HG02970 (cell line): ENCODE results near the gene KCNQ1.

Source experiments
- ATAC-seq: cut with Tn5 transposase; IDR thresholded peaks from one replicate; pipeline ENCODE4 v1.9.1; 2021; ENCODE audit warnings: mild to moderate bottlenecking, moderate library complexity, moderate number of reproducible peaks; ENCODE audit not compliant: unreplicated experiment, low FRiP score

The KCNQ1 gene

GRCh38 chr11:2562890-2563212, 118.0 kb downstream of the KCNQ1 start:
- no peak for ATAC-seq

- ATAC-seq = no peak
These were observed 118.6 kb downstream of the KCNQ1 start for GRCh38 chr11:2563213-2564007.

GRCh38 chr11:2564008-2564530, 119.3 kb downstream of the KCNQ1 start:
- no peak for ATAC-seq

- ATAC-seq = no peak
These were observed 120.0 kb downstream of the KCNQ1 start for GRCh38 chr11:2564588-2565425.

GRCh38 chr11:2565447-2566222, 120.8 kb downstream of the KCNQ1 start:
- no peak for ATAC-seq

- no peak for ATAC-seq
These were observed 121.6 kb downstream of the KCNQ1 start for GRCh38 chr11:2566223-2567025.

GRCh38 chr11:2567026-2567671, 122.3 kb downstream of the KCNQ1 start:
- no peak for ATAC-seq

GRCh38 chr11:2569321-2569721, 124.5 kb downstream of the KCNQ1 start:
- no peak for ATAC-seq

- ATAC-seq = no peak
These were observed 125.0 kb downstream of the KCNQ1 start for GRCh38 chr11:2569731-2570210.

- ATAC-seq = no peak
These were observed 125.5 kb downstream of the KCNQ1 start for GRCh38 chr11:2570211-2570811.

GRCh38 chr11:2570841-2571597, 126.2 kb downstream of the KCNQ1 start:
- no peak for ATAC-seq

- no peak for ATAC-seq
These were observed 126.9 kb downstream of the KCNQ1 start for GRCh38 chr11:2571598-2572281.

GRCh38 chr11:2572491-2573239, 127.9 kb downstream of the KCNQ1 start:
- ATAC-seq = no peak

- no peak for ATAC-seq
These were observed 128.6 kb downstream of the KCNQ1 start for GRCh38 chr11:2573240-2574042.

GRCh38 chr11:2574043-2574552, 129.3 kb downstream of the KCNQ1 start:
- no peak for ATAC-seq
